ENCODE data around the gene GPC1. TPM values are rescaled to one million over a fixed set of nuclear protein-coding genes. Genes with fewer than 3 reads are reported as not detected.
A peak's percentile ranks its signal among the peaks of the same experiment; 100 is the strongest.

The GPC1 gene
- total and polyA plus RNA-seq, 2 donors (not counting 1 experiment from before 2014, with no cell fraction given): 147 to 218 TPM

- H3K27me3 ChIP-seq (ENCODE audit: control insufficient read depth, insufficient read depth, low read length): no peaks in the 10 kb centered on the region
- peak overlapping the region in 2 of 4 experiments; percentile 4 to 20 for H3K4me3 ChIP-seq (replicated peaks in 1 of 4; ENCODE audit: control extremely low read depth in 1 of 4, insufficient read depth in 1 of 4, low read depth in 3 of 4, low read length in 4 of 4)
- H3K4me2 ChIP-seq (ENCODE audit: extremely low read depth, insufficient read depth, low read length): no peak overlapping the region
- TF ChIP-seq EZH2 (IDR thresholded peaks at IDR 0.05; ENCODE audit: low read length, missing control alignments) (no peak), CTCF (conservative IDR thresholded peaks at IDR 0.05 in 1 of 2, IDR thresholded peaks at IDR 0.05 in 1 of 2; ENCODE audit: low read depth in 1 of 2, low read length in 2 of 2) (no peak)
- H3K79me2 ChIP-seq (ENCODE audit: control insufficient read depth, insufficient read depth, low read length): no peaks in the 10 kb centered on the region
- no peak overlapping the region for H3K9ac ChIP-seq (ENCODE audit: insufficient read depth, low read length)
- H3K36me3 ChIP-seq (ENCODE audit: control insufficient read depth, insufficient read depth, low read length): no peaks in the 10 kb centered on the region
- H3K9me3 ChIP-seq (ENCODE audit: control insufficient read depth, insufficient read depth, low read depth, low read length): no peaks in the 10 kb centered on the region
- peak overlapping the region; percentile 70 for H3K27ac ChIP-seq (ENCODE audit: insufficient read depth, low read length)
- no peak overlapping the region for H2AFZ ChIP-seq (ENCODE audit: low read length)
- peaks cover 11% of the 10 kb centered on the region for H3K4me1 ChIP-seq (ENCODE audit: control insufficient read depth, extremely low read depth, insufficient read depth, low read length)
- DNase-seq (ENCODE audit: low read depth in 2 of 2): no peak
- H4K20me1 ChIP-seq (ENCODE audit: control insufficient read depth, extremely low read depth, insufficient read depth, low read length): no peaks in the 10 kb centered on the region
Observed at GRCh38 chr2:240387325-240387668, 48.2 kb upstream of the GPC1 start.

- Histone ChIP-seq H2AFZ (ENCODE audit: low read length) (no peak overlapping the region), H3K79me2 (ENCODE audit: control insufficient read depth, insufficient read depth, low read length) (no peaks in the 10 kb centered on the region), H3K36me3 (ENCODE audit: control insufficient read depth, insufficient read depth, low read length) (no peaks in the 10 kb centered on the region), H3K4me1 (ENCODE audit: control insufficient read depth, extremely low read depth, insufficient read depth, low read length) (peaks cover 11% of the 10 kb centered on the region), H3K27me3 (ENCODE audit: control insufficient read depth, insufficient read depth, low read length) (no peaks in the 10 kb centered on the region), H3K9ac (ENCODE audit: insufficient read depth, low read length) (peak overlapping the region; percentile 21), H3K9me3 (ENCODE audit: control insufficient read depth, insufficient read depth, low read depth, low read length) (no peaks in the 10 kb centered on the region), H3K4me3 (replicated peaks in 1 of 4; ENCODE audit: control extremely low read depth in 1 of 4, insufficient read depth in 1 of 4, low read depth in 3 of 4, low read length in 4 of 4) (peak overlapping the region in 1 of 4 experiments; percentile 20), H3K4me2 (ENCODE audit: extremely low read depth, insufficient read depth, low read length) (no peak overlapping the region), H4K20me1 (ENCODE audit: control insufficient read depth, extremely low read depth, insufficient read depth, low read length) (no peaks in the 10 kb centered on the region), H3K27ac (ENCODE audit: insufficient read depth, low read length) (peak overlapping the region; percentile 70)
- DNase-seq (ENCODE audit: low read depth in 2 of 2): peak; percentile 95 to 96
- TF ChIP-seq CTCF (conservative IDR thresholded peaks at IDR 0.05 in 1 of 2, IDR thresholded peaks at IDR 0.05 in 1 of 2; ENCODE audit: low read depth in 1 of 2, low read length in 2 of 2) (peak in 1 of 2 donors; percentile 29), EZH2 (IDR thresholded peaks at IDR 0.05; ENCODE audit: low read length, missing control alignments) (no peak)
Observed at GRCh38 chr2:240387669-240388358, 47.6 kb upstream of the GPC1 start.

GRCh38 chr2:240388471-240389301, 46.8 kb upstream of the GPC1 start:
- Histone ChIP-seq H3K4me2 (ENCODE audit: extremely low read depth, insufficient read depth, low read length) (no peak overlapping the region), H3K27ac (ENCODE audit: insufficient read depth, low read length) (no peak overlapping the region), H3K36me3 (ENCODE audit: control insufficient read depth, insufficient read depth, low read length) (no peaks in the 10 kb centered on the region), H3K9ac (ENCODE audit: insufficient read depth, low read length) (no peak overlapping the region), H3K27me3 (ENCODE audit: control insufficient read depth, insufficient read depth, low read length) (no peaks in the 10 kb centered on the region), H3K79me2 (ENCODE audit: control insufficient read depth, insufficient read depth, low read length) (no peaks in the 10 kb centered on the region), H2AFZ (ENCODE audit: low read length) (no peak overlapping the region), H3K4me1 (ENCODE audit: control insufficient read depth, extremely low read depth, insufficient read depth, low read length) (peaks cover 13% of the 10 kb centered on the region), H3K9me3 (ENCODE audit: control insufficient read depth, insufficient read depth, low read depth, low read length) (no peaks in the 10 kb centered on the region), H3K4me3 (replicated peaks in 1 of 4; ENCODE audit: control extremely low read depth in 1 of 4, insufficient read depth in 1 of 4, low read depth in 3 of 4, low read length in 4 of 4) (no peak overlapping the region), H4K20me1 (ENCODE audit: control insufficient read depth, extremely low read depth, insufficient read depth, low read length) (no peaks in the 10 kb centered on the region)
- no peak for DNase-seq (ENCODE audit: low read depth in 2 of 2)
- no peak for TF ChIP-seq EZH2 (IDR thresholded peaks at IDR 0.05; ENCODE audit: low read length, missing control alignments)
- no peak for TF ChIP-seq CTCF (conservative IDR thresholded peaks at IDR 0.05 in 1 of 2, IDR thresholded peaks at IDR 0.05 in 1 of 2; ENCODE audit: low read depth in 1 of 2, low read length in 2 of 2)

Data from fibroblast of lung (primary cell).